GM12891 (cell line): ENCODE data around the gene ZNF761.
"Not testable (repeated sequence)": the region's sequence is repeated elsewhere in the genome, so short reads cannot be mapped to it uniquely, and the experiment has no call there.

Source experiments
- POLR2A ChIP-seq: IDR thresholded peaks from 2 replicates; pipeline ENCODE4 v1.6.1; 2011; ENCODE audit warnings: low read depth, low read length, control low read depth
- POLR2AphosphoS5 ChIP-seq: IDR thresholded peaks from 2 replicates; pipeline ENCODE4 v1.6.1; 2011; ENCODE audit warnings: low read depth, low read length, control low read depth
- TAF1 ChIP-seq: IDR thresholded peaks from 2 replicates; pipeline ENCODE4 v1.6.1; 2011; ENCODE audit warnings: low read depth, low read length, control low read depth

GRCh38 chr19:53423680-53424079, 8.1 kb upstream of the ZNF761 start:
- not testable (repeated sequence) for TF ChIP-seq POLR2AphosphoS5, POLR2A, TAF1
